ENCODE results near the gene DYSF.
"Not testable (repeated sequence)": the region's sequence is repeated elsewhere in the genome, so short reads cannot be mapped to it uniquely, and the experiment has no call there.

DNA sequence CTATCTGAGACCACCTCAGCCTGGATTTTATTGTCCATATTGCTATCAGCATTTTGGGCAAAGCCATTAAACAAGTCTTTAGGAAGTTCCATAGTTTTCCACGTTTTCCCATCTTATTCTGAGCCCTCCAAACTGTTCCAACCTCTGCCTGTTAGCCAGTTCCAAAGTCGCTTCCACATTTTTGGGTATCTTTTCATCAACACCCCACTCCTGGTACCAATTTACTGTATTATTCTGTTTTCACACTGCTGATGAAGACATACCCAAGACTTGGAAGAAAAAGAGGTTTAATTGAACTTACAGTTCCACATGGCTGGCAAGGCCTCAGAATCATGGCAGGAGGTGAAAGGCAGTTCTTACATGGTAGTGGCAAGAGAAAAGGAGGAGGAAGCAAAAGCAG lies 204.9 kb downstream of the DYSF start:
- TF ChIP-seq, protein P1, sequence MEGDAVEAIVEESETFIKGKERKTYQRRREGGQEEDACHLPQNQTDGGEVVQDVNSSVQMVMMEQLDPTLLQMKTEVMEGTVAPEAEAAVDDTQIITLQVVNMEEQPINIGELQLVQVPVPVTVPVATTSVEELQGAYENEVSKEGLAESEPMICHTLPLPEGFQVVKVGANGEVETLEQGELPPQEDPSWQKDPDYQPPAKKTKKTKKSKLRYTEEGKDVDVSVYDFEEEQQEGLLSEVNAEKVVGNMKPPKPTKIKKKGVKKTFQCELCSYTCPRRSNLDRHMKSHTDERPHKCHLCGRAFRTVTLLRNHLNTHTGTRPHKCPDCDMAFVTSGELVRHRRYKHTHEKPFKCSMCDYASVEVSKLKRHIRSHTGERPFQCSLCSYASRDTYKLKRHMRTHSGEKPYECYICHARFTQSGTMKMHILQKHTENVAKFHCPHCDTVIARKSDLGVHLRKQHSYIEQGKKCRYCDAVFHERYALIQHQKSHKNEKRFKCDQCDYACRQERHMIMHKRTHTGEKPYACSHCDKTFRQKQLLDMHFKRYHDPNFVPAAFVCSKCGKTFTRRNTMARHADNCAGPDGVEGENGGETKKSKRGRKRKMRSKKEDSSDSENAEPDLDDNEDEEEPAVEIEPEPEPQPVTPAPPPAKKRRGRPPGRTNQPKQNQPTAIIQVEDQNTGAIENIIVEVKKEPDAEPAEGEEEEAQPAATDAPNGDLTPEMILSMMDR (conservative IDR thresholded peaks at IDR 0.05; ENCODE audit: low read length), result not testable (repeated sequence)
- TF ChIP-seq EZH2phosphoT487 (IDR thresholded peaks at IDR 0.05; ENCODE audit: borderline replicate concordance, low read depth, low read length), result not testable (repeated sequence)
